Upper lobe of left lung (tissue), 6 donors: ENCODE results near the gene PALLD. TPM values are rescaled to one million over a fixed set of nuclear protein-coding genes. Genes with fewer than 3 reads are reported as not detected.

ENCODE experiments used
- ATAC-seq, 2 donors: fragments of 200-7000 bp; cut with Tn5 transposase; one replicate each; pipeline ENCODE4 v1.9.1; 2022; ENCODE audit warnings: mild to moderate bottlenecking in 2 of 2, moderate library complexity in 2 of 2; ENCODE audit not compliant: low FRiP score in 2 of 2
- DNase-seq, 2 donors: peaks; one replicate each; pipeline ENCODE4 v3.0.0-alpha.2; 2019 to 2020
- H3K27ac ChIP-seq, 4 donors: fragments of 200-600 bp; sonication (generic); one replicate each; pipeline ENCODE4 v1.5.1; 2016 to 2019
- H3K27me3 ChIP-seq, 4 donors: fragments of 200-600 bp; sonication (generic); one replicate each; pipeline ENCODE4 v1.5.1; 2017 to 2019
- H3K36me3 ChIP-seq, 4 donors: fragments of 200-600 bp; sonication (generic); one replicate each; pipeline ENCODE4 v1.5.1; 2016 to 2019
- H3K4me1 ChIP-seq, 4 donors: fragments of 200-600 bp; sonication (generic); one replicate each; pipeline ENCODE4 v1.5.1; 2018 to 2019
- H3K4me3 ChIP-seq, 4 donors: fragments of 200-600 bp; sonication (generic); one replicate each; pipeline ENCODE4 v1.5.1; 2017 to 2019; ENCODE audit warnings: mild to moderate bottlenecking in 2 of 4, moderate library complexity in 1 of 4
- H3K9me3 ChIP-seq, 4 donors: fragments of 200-600 bp; sonication (generic); one replicate each; pipeline ENCODE4 v1.5.1; 2018 to 2019
- CTCF ChIP-seq, 6 experiments: fragments of 450-650 bp in 4 of 6; fragments of 200-600 bp in 2 of 6; sonication (generic) in 2 of 6; IDR thresholded peaks; one replicate each; pipeline ENCODE4 v1.5.1; 2016 to 2019; ENCODE audit warnings: antibody characterized with exemption in 6 of 6
- EP300 ChIP-seq, 4 donors: sonication (generic); formaldehyde crosslinking; IDR thresholded peaks; one replicate each; pipeline ENCODE4 v1.5.1; 2017; ENCODE audit warnings: antibody characterized with exemption in 4 of 4, control low read depth in 2 of 4
- POLR2A ChIP-seq, 4 donors: fragments of 450-650 bp; IDR thresholded peaks; one replicate each; pipeline ENCODE4 v1.5.1; 2016 to 2017; ENCODE audit warnings: antibody characterized with exemption in 4 of 4, mild to moderate bottlenecking in 2 of 4
- POLR2AphosphoS5 ChIP-seq, 2 donors: sonication (generic); formaldehyde crosslinking; IDR thresholded peaks; one replicate each; pipeline ENCODE4 v1.5.1; 2017; ENCODE audit warnings: antibody characterized with exemption in 2 of 2
- WGBS, 2 donors: methylation state at CpG; one replicate each; pipeline ENCODE4 v1.1.5; 2017 to 2018; 5-methylcytosine and 5-hydroxymethylcytosine counted together
- total RNA-seq, 6 donors: library from RNA; depleted of rRNA in 4 of 6; stranded (reverse); fragments of >200 nt in 4 of 6; gene quantifications; one replicate each; pipeline versions ENCODE4 v1.1.0 to v1.2.1, GENCODE V29; 2016 to 2021
- donor health status: DM: no; HTN: no; CAD: no; lungs with moderate emphysema.
- donor health status: DM: no; HTN: yes; CAD: no; lungs with severe emphysema.

PALLD gene
- total RNA-seq, 6 donors from 2014 or later: 63.9 to 175 (median 134) TPM

- DNase-seq: no peak
- WGBS, 2 donors: 71 to 74% methylated on average over 3 of the region's 3 CpGs
- ATAC-seq: no peak
Measured at GRCh38 chr4:168648494-168648893, 151.6 kb downstream of the PALLD start.

GRCh38 chr4:168648929-168649328 is 152.1 kb downstream of the PALLD start:
- no peaks in the 10 kb centered on the region for H3K4me1 ChIP-seq
- TF ChIP-seq POLR2AphosphoS5 (IDR thresholded peaks at IDR 0.05) (no peak), POLR2A (IDR thresholded peaks at IDR 0.05) (no peak), CTCF (IDR thresholded peaks at IDR 0.05) (no peak), EP300 (IDR thresholded peaks at IDR 0.05) (no peak)
- WGBS, 2 donors: 65 to 74% methylated on average over 3 of the region's 3 CpGs
- no peaks in the 10 kb centered on the region for H3K9me3 ChIP-seq
- no peaks in the 10 kb centered on the region for H3K36me3 ChIP-seq
- DNase-seq (no peak), ATAC-seq (no peak)
- no peak overlapping the region for H3K27ac ChIP-seq
- H3K27me3 ChIP-seq: no peaks in the 10 kb centered on the region
- no peak overlapping the region for H3K4me3 ChIP-seq

More at GRCh38 chr4:168648494-168648893, 151.6 kb downstream of the PALLD start:
- H3K4me1 ChIP-seq: no peaks in the 10 kb centered on the region
- no peak for TF ChIP-seq POLR2AphosphoS5 (IDR thresholded peaks at IDR 0.05)
- H3K27ac ChIP-seq: no peak overlapping the region
- no peaks in the 10 kb centered on the region for H3K27me3 ChIP-seq
- no peak overlapping the region for H3K4me3 ChIP-seq
- H3K36me3 ChIP-seq: no peaks in the 10 kb centered on the region
- H3K9me3 ChIP-seq: no peaks in the 10 kb centered on the region

- no peak overlapping the region for H3K4me3 ChIP-seq
- ATAC-seq (no peak), DNase-seq (no peak)
- no peak for TF ChIP-seq EP300 (IDR thresholded peaks at IDR 0.05)
- no peaks in the 10 kb centered on the region for H3K36me3 ChIP-seq
- H3K4me1 ChIP-seq: peaks cover 0 to 2% (median 0%) of the 10 kb centered on the region in 4 donors
- H3K9me3 ChIP-seq: no peaks in the 10 kb centered on the region
- 72 to 75% methylated on average over 2 of the region's 2 CpGs for WGBS, 2 donors
- H3K27me3 ChIP-seq: no peaks in the 10 kb centered on the region
- no peak overlapping the region for H3K27ac ChIP-seq
Measured at GRCh38 chr4:168651374-168651773, 154.5 kb downstream of the PALLD start.

GRCh38 chr4:168651864-168652263 is 155.0 kb downstream of the PALLD start:
- no peaks in the 10 kb centered on the region for H3K36me3 ChIP-seq
- TF ChIP-seq CTCF (IDR thresholded peaks at IDR 0.05) (no peak), POLR2A (IDR thresholded peaks at IDR 0.05) (no peak), EP300 (IDR thresholded peaks at IDR 0.05) (no peak), POLR2AphosphoS5 (IDR thresholded peaks at IDR 0.05) (no peak)
- no peak overlapping the region for H3K4me3 ChIP-seq
- no peak for DNase-seq
- no peak overlapping the region for H3K27ac ChIP-seq
- H3K4me1 ChIP-seq: peaks cover 0 to 2% (median 0%) of the 10 kb centered on the region in 4 donors
- 80 to 84% methylated on average over 4 of the region's 4 CpGs for WGBS, 2 donors
- no peaks in the 10 kb centered on the region for H3K9me3 ChIP-seq
- no peaks in the 10 kb centered on the region for H3K27me3 ChIP-seq
- ATAC-seq: no peak

- TF ChIP-seq POLR2AphosphoS5 (IDR thresholded peaks at IDR 0.05) (no peak), EP300 (IDR thresholded peaks at IDR 0.05) (no peak), CTCF (IDR thresholded peaks at IDR 0.05) (no peak), POLR2A (IDR thresholded peaks at IDR 0.05) (no peak)
Measured at GRCh38 chr4:168652755-168653154, 155.9 kb downstream of the PALLD start.

GRCh38 chr4:168654104-168654847 is 157.4 kb downstream of the PALLD start:
- Histone ChIP-seq H3K9me3 (no peaks in the 10 kb centered on the region), H3K27ac (no peak overlapping the region), H3K27me3 (no peaks in the 10 kb centered on the region), H3K4me3 (no peak overlapping the region), H3K36me3 (no peaks in the 10 kb centered on the region), H3K4me1 (peaks cover 0 to 2% (median 0%) of the 10 kb centered on the region in 4 donors)
- DNase-seq (peak in 1 of 2 donors; percentile 45), ATAC-seq (no peak)
- 58 to 61% methylated on average over 4 of the region's 4 CpGs for WGBS, 2 donors
- TF ChIP-seq POLR2AphosphoS5 (IDR thresholded peaks at IDR 0.05) (no peak), CTCF (IDR thresholded peaks at IDR 0.05) (no peak), POLR2A (IDR thresholded peaks at IDR 0.05) (no peak), EP300 (IDR thresholded peaks at IDR 0.05) (no peak)

More at GRCh38 chr4:168652755-168653154, 155.9 kb downstream of the PALLD start:
- no peaks in the 10 kb centered on the region for H3K9me3 ChIP-seq
- H3K27me3 ChIP-seq: no peaks in the 10 kb centered on the region
- H3K27ac ChIP-seq: no peak overlapping the region
- 87 to 91% methylated on average over 2 of the region's 2 CpGs for WGBS, 2 donors
- no peak overlapping the region for H3K4me3 ChIP-seq
- H3K4me1 ChIP-seq: peaks cover 0 to 2% (median 0%) of the 10 kb centered on the region in 4 donors
- no peak for ATAC-seq
- DNase-seq: no peak
- H3K36me3 ChIP-seq: no peaks in the 10 kb centered on the region
